SK-N-MC (cell line): ENCODE measurements around the gene MCF2.

Source experiments
- EZH2 ChIP-seq: fragments of 200-600 bp; sonication (generic); IDR thresholded peaks from one replicate; pipeline ENCODE4 v1.6.1; 2017; ENCODE audit warnings: antibody characterized with exemption
- POLR2AphosphoS5 ChIP-seq: IDR thresholded peaks from 2 replicates; pipeline ENCODE4 v1.6.1; 2012; ENCODE audit warnings: mild to moderate bottlenecking, low read depth, low read length, borderline replicate concordance

DNA sequence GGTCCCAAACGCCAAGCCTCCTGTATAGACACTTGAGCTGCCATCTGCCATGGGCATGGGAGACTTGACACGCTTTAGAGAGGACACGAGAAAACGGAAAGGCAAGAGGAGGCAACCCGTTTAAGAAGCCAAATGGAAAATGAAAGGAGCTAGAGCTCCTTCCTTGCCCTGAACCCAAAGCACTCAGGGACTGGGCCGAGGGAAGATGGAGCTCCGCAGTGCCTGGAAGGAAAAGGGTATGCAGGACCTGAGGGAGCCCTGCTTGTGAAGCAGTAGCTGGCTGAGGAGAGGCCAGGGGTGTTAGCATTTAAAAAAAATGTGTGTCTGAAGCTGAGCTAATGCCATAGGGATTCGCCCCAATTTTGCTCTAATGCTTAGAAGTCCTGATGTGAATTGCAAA, 15.1 kb downstream of the MCF2 start:
- no peak for TF ChIP-seq POLR2AphosphoS5
- TF ChIP-seq EZH2 = no peak
